Peyer's patch (tissue), 4 donors: ENCODE measurements around the gene CPPED1. TPM values are rescaled to one million over a fixed set of nuclear protein-coding genes. Genes with fewer than 3 reads are reported as not detected.
"Not testable (repeated sequence)": the region's sequence is repeated elsewhere in the genome, so short reads cannot be mapped to it uniquely, and the experiment has no call there.

ENCODE experiments used
- DNase-seq, 3 donors: peaks; one replicate each; pipeline ENCODE4 v3.0.0-alpha.2; 2017 to 2019
- H3K27ac ChIP-seq, 4 donors: fragments of 200-600 bp; sonication (generic); one replicate each; pipeline ENCODE4 v1.5.1; 2016 to 2019
- H3K27me3 ChIP-seq, 2 donors: fragments of 200-600 bp; sonication (generic); one replicate each; pipeline ENCODE4 v1.5.1; 2019
- H3K36me3 ChIP-seq, 3 donors: fragments of 200-600 bp; sonication (generic); one replicate each; pipeline ENCODE4 v1.5.1; 2016 to 2019
- H3K4me1 ChIP-seq, 4 donors: fragments of 200-600 bp; sonication (generic); one replicate each; pipeline ENCODE4 v1.5.1; 2016 to 2019
- H3K4me3 ChIP-seq, 4 donors: fragments of 200-600 bp; sonication (generic); 1 replicate in 3 of 4; 2 replicates in 1 of 4; pipeline ENCODE4 v1.5.1; 2016 to 2019; ENCODE audit warnings: mild to moderate bottlenecking in 1 of 4
- H3K9me3 ChIP-seq, 4 donors: fragments of 200-600 bp; sonication (generic); one replicate each; pipeline ENCODE4 v1.5.1; 2016 to 2019; ENCODE audit warnings: mild to moderate bottlenecking in 1 of 4
- POLR2A ChIP-seq, 2 donors: fragments of 450-650 bp; IDR thresholded peaks; one replicate each; pipeline ENCODE4 v1.5.1; 2017; ENCODE audit warnings: antibody characterized with exemption in 2 of 2, mild to moderate bottlenecking in 2 of 2, moderate library complexity in 2 of 2
- total RNA-seq, 4 donors: library from RNA; depleted of rRNA; stranded (reverse); fragments of >200 nt; gene quantifications; one replicate each; pipeline ENCODE4 v1.1.0, GENCODE V29; 2016
- TF ChIP-seq, protein P1 (sequence below), 6 experiments: fragments of 450-650 bp in 4 of 6; fragments of 200-600 bp in 2 of 6; sonication (generic) in 1 of 6; IDR thresholded peaks; one replicate each; pipeline ENCODE4 v1.5.1; 2017 to 2019; ENCODE audit warnings: antibody characterized with exemption in 6 of 6, mild to moderate bottlenecking in 3 of 6, moderate library complexity in 1 of 6

CPPED1 gene
- total RNA-seq, 4 donors from 2014 or later: 26.7 to 47.9 (median 36.3) TPM

DNA sequence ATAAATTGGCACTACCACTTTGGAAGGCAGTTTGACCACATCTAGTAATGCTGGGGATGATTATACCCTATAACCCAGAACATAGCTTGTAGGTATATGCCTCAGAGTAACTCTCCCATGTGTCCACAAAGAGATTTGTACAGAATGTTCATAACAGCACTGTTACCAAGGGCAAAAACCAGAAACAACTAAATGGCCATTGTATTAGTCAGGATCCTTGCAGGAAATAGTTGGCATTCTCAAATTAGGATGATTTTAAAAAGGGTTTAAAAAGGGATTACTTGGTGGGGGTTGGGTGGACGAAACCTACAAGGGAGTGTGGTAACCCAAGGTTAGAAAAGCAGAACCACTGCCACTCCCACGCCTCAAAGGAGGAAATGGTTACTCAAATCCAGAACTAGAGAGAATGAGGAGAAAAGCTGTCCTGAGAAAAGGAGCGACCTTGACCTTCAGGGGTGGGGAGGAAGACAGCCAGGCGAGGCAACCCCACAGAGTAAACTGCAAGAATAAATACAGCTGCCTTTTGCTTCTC lies 2.1 kb downstream of the CPPED1 start:
- TF ChIP-seq, protein P1, sequence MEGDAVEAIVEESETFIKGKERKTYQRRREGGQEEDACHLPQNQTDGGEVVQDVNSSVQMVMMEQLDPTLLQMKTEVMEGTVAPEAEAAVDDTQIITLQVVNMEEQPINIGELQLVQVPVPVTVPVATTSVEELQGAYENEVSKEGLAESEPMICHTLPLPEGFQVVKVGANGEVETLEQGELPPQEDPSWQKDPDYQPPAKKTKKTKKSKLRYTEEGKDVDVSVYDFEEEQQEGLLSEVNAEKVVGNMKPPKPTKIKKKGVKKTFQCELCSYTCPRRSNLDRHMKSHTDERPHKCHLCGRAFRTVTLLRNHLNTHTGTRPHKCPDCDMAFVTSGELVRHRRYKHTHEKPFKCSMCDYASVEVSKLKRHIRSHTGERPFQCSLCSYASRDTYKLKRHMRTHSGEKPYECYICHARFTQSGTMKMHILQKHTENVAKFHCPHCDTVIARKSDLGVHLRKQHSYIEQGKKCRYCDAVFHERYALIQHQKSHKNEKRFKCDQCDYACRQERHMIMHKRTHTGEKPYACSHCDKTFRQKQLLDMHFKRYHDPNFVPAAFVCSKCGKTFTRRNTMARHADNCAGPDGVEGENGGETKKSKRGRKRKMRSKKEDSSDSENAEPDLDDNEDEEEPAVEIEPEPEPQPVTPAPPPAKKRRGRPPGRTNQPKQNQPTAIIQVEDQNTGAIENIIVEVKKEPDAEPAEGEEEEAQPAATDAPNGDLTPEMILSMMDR (IDR thresholded peaks at IDR 0.05): no peak
- no peak for TF ChIP-seq POLR2A (IDR thresholded peaks at IDR 0.05)
- Histone ChIP-seq H3K4me3 (peak overlapping the region in 1 of 4 donors; percentile 74), H3K4me1 (peaks cover 0 to 22% (median 5%) of the 10 kb centered on the region in 4 donors), H3K36me3 (no peaks in the 10 kb centered on the region), H3K9me3 (no peaks in the 10 kb centered on the region), H3K27ac (peak overlapping the region in 1 of 4 donors; percentile 15), H3K27me3 (no peaks in the 10 kb centered on the region)
- no peak for DNase-seq

DNA sequence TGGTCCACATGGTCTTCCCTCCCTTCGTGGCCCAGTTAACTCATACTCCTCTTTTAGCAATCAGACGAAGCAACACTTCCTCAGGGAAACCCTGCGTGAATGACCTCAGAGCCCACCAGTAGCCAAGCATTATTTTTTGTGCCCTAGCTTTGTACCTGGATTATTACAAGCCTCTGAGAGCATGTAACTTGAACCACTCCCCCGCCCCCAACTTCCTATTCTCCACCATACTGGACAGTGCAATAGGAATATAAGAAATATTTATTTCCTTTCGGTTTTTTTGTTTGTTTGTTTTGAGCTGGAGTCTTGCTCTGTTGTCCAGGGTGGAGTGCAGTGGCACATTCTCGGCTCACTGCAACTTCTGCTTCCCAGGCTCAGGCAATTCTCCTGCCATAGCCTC lies 2.9 kb downstream of the CPPED1 start:
- no peak for TF ChIP-seq POLR2A (IDR thresholded peaks at IDR 0.05)
- Histone ChIP-seq H3K36me3 (no peaks in the 10 kb centered on the region), H3K27me3 (no peaks in the 10 kb centered on the region), H3K27ac (no peak overlapping the region), H3K9me3 (no peaks in the 10 kb centered on the region), H3K4me3 (no peak overlapping the region), H3K4me1 (peaks cover 0 to 22% (median 5%) of the 10 kb centered on the region in 4 donors)
- DNase-seq: no peak

DNA sequence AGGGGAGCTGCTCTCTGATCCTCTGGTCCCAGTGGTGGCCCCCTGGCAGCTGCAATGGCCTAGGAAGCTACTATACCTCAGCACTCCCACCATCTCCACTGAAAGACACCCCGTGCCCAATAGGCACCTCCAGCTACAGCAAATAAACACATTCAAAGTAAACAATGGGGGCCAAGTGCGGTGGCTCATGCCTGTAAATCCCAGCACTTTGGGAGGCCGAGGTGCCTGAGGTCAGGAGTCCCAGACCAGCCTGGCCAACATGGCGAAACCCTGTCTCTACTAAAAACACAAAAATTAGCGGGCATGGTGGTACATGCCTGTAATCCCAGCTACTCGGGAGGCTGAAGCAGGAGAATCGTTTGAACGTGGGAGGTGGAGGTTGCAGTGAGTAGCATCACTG lies 3.7 kb downstream of the CPPED1 start:
- H3K27me3 ChIP-seq, H3K4me3 ChIP-seq, H3K36me3 ChIP-seq, H3K9me3 ChIP-seq, H3K27ac ChIP-seq, DNase-seq: not testable (repeated sequence)
- H3K4me1 ChIP-seq: peaks cover 0 to 22% (median 5%) of the 10 kb centered on the region in 4 donors

- no peak for DNase-seq
- Histone ChIP-seq H3K27ac (no peak overlapping the region), H3K27me3 (no peaks in the 10 kb centered on the region), H3K4me1 (peaks cover 0 to 22% (median 5%) of the 10 kb centered on the region in 4 donors), H3K4me3 (no peak overlapping the region), H3K9me3 (no peaks in the 10 kb centered on the region), H3K36me3 (no peaks in the 10 kb centered on the region)
- TF ChIP-seq POLR2A (IDR thresholded peaks at IDR 0.05): no peak
- TF ChIP-seq, protein P1 (IDR thresholded peaks at IDR 0.05): no peak
These were observed 4.8 kb downstream of the CPPED1 start for GRCh38 chr16:12798846-12799245.

DNA sequence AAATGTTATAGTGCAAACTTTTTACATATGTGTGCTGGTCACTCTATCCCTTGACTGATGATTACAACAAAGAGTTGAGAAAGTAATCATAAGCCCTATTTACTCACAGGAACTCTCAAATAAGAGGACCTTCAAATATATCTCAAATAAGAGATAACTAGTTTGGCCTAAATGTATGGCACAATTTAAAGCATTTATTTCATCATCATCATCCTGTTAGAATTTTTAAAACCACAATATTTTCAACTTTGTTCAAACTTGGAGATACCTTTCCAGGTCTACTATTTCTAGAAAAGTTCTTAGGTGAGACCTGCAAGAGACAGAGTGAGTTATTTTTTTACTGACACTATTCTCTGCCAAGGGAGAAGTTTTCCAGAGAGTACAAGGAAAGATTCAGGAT lies 5.5 kb downstream of the CPPED1 start:
- TF ChIP-seq POLR2A (IDR thresholded peaks at IDR 0.05): no peak
- TF ChIP-seq, protein P1 (IDR thresholded peaks at IDR 0.05): no peak

GRCh38 chr16:12796498-12796897 lies 7.2 kb downstream of the CPPED1 start:
- no peak for TF ChIP-seq POLR2A (IDR thresholded peaks at IDR 0.05)
- TF ChIP-seq, protein P1 (IDR thresholded peaks at IDR 0.05): no peak
- H3K4me1 ChIP-seq: peaks cover 0 to 7% (median 0%) of the 10 kb centered on the region in 4 donors
- no peak overlapping the region for H3K4me3 ChIP-seq
- no peaks in the 10 kb centered on the region for H3K36me3 ChIP-seq
- no peak overlapping the region for H3K27ac ChIP-seq
- DNase-seq: no peak
- H3K9me3 ChIP-seq: no peaks in the 10 kb centered on the region
- H3K27me3 ChIP-seq: no peaks in the 10 kb centered on the region

More for the DNA sequence above, 5.5 kb downstream of the CPPED1 start:
- Histone ChIP-seq H3K27me3 (no peaks in the 10 kb centered on the region), H3K27ac (no peak overlapping the region), H3K4me3 (no peak overlapping the region), H3K36me3 (no peaks in the 10 kb centered on the region), H3K9me3 (no peaks in the 10 kb centered on the region), H3K4me1 (peaks cover 0 to 22% (median 5%) of the 10 kb centered on the region in 4 donors)
- DNase-seq: no peak
